HepG2 (cell line): ENCODE results near the gene MAOB. TPM values are rescaled to one million over a fixed set of nuclear protein-coding genes. Genes with fewer than 3 reads are reported as not detected.

ENCODE experiments used
- ATAC-seq: fragments of 200-7000 bp; cut with Tn5 transposase; 3 replicates; pipeline ENCODE4 v1.9.1; 2020; ENCODE audit warnings: mild to moderate bottlenecking, moderate library complexity
- BruUV-seq: library from RNA; stranded (reverse); fragments of 400-500 nt; replicated peaks from 2 replicates; lab custom pipeline; 2021; lab: Mats Ljungman, UMichigan
- CTCF ChIA-PET: fragments of 300-600 bp; formaldehyde crosslinking; extraction: SDS; loops from one replicate; lab custom pipeline; 2021; ENCODE audit warnings: low total read pairs, inconsistent platforms, low intra/inter-chr PET ratio; lab: Yijun Ruan, JAX
- POLR2A ChIA-PET: fragments of 350-600 bp; sonication (Branson Sonifier 250); formaldehyde crosslinking; loops from one replicate; lab custom pipeline; 2020; ENCODE audit warnings: antibody characterized with exemption, inconsistent platforms; lab: Yijun Ruan, JAX
- DNase-seq: peaks from one replicate; pipeline ENCODE4 v3.0.0-alpha.2; 2015; ENCODE audit warnings: low spot score
- FAIRE-seq: peaks from 3 replicates; lab custom pipeline; 2011; peaks lifted over from hg19 to GRCh38; lab: Jason Lieb, UNC
- H2AFZ ChIP-seq: one replicate; pipeline ENCODE4 v1.6.1; 2011; ENCODE audit warnings: low read length, inconsistent platforms
- H3K27ac ChIP-seq: fragments of 300-600 bp; 3 replicates; pipeline ENCODE4 v1.8.0; 2011; ENCODE audit warnings: mixed run types, mild to moderate bottlenecking, mixed read lengths, low read length, inconsistent platforms; ENCODE audit not compliant: insufficient read depth; ENCODE audit errors: extremely low read length
- H3K27me3 ChIP-seq, 2 experiments: fragments of 200-600 bp in 1 of 2; 2 replicates in 1 of 2; 3 replicates in 1 of 2; pipeline versions ENCODE4 v1.6.0 to v1.8.0; 2011; ENCODE audit warnings: low read length in 2 of 2, mild to moderate bottlenecking in 2 of 2, moderate library complexity in 2 of 2, inconsistent platforms in 1 of 2; ENCODE audit not compliant: insufficient read depth in 2 of 2, control insufficient read depth in 1 of 2
- H3K36me3 ChIP-seq, 2 experiments: fragments of 200-600 bp in 1 of 2; replicated peaks in 1 of 2; 2 replicates in 1 of 2; 3 replicates in 1 of 2; pipeline versions ENCODE4 v1.5.1 to v1.8.0; 2011; ENCODE audit warnings: low read length in 2 of 2, inconsistent platforms in 1 of 2; ENCODE audit not compliant: insufficient read depth in 2 of 2, control insufficient read depth in 1 of 2
- H3K4me1 ChIP-seq: 2 replicates; pipeline ENCODE4 v1.5.1; 2012; ENCODE audit warnings: low read length, inconsistent platforms; ENCODE audit not compliant: insufficient read depth
- H3K4me2 ChIP-seq: 2 replicates; pipeline ENCODE4 v1.6.0; 2011; ENCODE audit warnings: low read depth, low read length, inconsistent platforms
- H3K4me3 ChIP-seq, 3 experiments: fragments of 200-600 bp in 1 of 3; sonication (generic), shearing (Covaris generic) in 1 of 3; replicated peaks in 1 of 3; 2 replicates each; pipeline ENCODE4 v1.5.1; 2011 to 2016; ENCODE audit warnings: low read length in 3 of 3, inconsistent platforms in 2 of 3, low read depth in 2 of 3, mild to moderate bottlenecking in 2 of 3, control low read depth in 1 of 3, mixed read lengths in 1 of 3; ENCODE audit not compliant: insufficient read depth in 1 of 3
- H3K79me2 ChIP-seq: one replicate; pipeline ENCODE4 v1.6.1; 2011; ENCODE audit warnings: low read length, inconsistent platforms; ENCODE audit not compliant: insufficient read depth
- H3K9ac ChIP-seq: 2 replicates; pipeline ENCODE4 v1.6.0; 2011; ENCODE audit warnings: mild to moderate bottlenecking, low read depth, low read length, inconsistent platforms; ENCODE audit not compliant: insufficient read depth
- H3K9me3 ChIP-seq: 2 replicates; pipeline ENCODE4 v1.5.1; 2012; ENCODE audit warnings: mild to moderate bottlenecking, low read length
- H4K20me1 ChIP-seq: 2 replicates; pipeline ENCODE4 v1.6.0; 2011; ENCODE audit warnings: inconsistent platforms, mild to moderate bottlenecking, low read length, moderate library complexity; ENCODE audit not compliant: insufficient read depth
- CREB1 ChIP-seq, 2 experiments: fragments of 450-650 bp in 1 of 2; IDR thresholded peaks; 2 replicates each; pipeline ENCODE4 v1.6.1; 2016 to 2017; ENCODE audit warnings: control low read depth in 1 of 2, mild to moderate bottlenecking in 1 of 2, missing compliant biosample characterization in 1 of 2, missing genetic modification characterization in 1 of 2
- ERF ChIP-seq: IDR thresholded peaks from 2 replicates; pipeline ENCODE4 v1.6.1; 2018; ENCODE audit warnings: missing biosample characterization, missing genetic modification reagents
- GTF2F1 ChIP-seq: fragments of 150-350 bp; IDR thresholded peaks from 2 replicates; pipeline ENCODE4 v1.6.1; 2014; ENCODE audit warnings: low read length
- HMG20A ChIP-seq: IDR thresholded peaks from 2 replicates; pipeline ENCODE4 v1.6.1; 2016; ENCODE audit warnings: borderline replicate concordance
- SETDB1 ChIP-seq: sonication (generic); formaldehyde crosslinking; IDR thresholded peaks from 2 replicates; pipeline ENCODE4 v1.5.1; 2020; ENCODE audit warnings: missing genetic modification reagents, mild to moderate bottlenecking, borderline replicate concordance
- XBP1 ChIP-seq: sonication (generic); formaldehyde crosslinking; IDR thresholded peaks from 2 replicates; pipeline ENCODE4 v1.5.0; 2020; ENCODE audit warnings: missing genetic modification reagents
- YEATS2 ChIP-seq: sonication (generic); formaldehyde crosslinking; IDR thresholded peaks from 2 replicates; pipeline ENCODE4 v1.4.0; 2020; ENCODE audit warnings: missing genetic modification reagents, borderline replicate concordance
- ZNF720 ChIP-seq: sonication (generic); formaldehyde crosslinking; IDR thresholded peaks from 2 replicates; pipeline ENCODE4 v1.4.0; 2020; ENCODE audit warnings: missing genetic modification reagents
- WGBS: methylation state at CpG from one replicate; pipeline ENCODE4 v1.1.6; 2017; ENCODE audit warnings: low lambda C conversion rate; 5-methylcytosine and 5-hydroxymethylcytosine counted together
- in situ Hi-C: cut with HindIII; loops from 2 replicates; pipeline ENCODE4 v1.10.0; 2017; ENCODE audit warnings: low pct_unique_long_range_greater_than_20kb; ENCODE audit not compliant: extremely low pct_ligation_motif_present
- intact Hi-C: fragments of 100-400 bp; cut with micrococcal nuclease; formaldehyde crosslinking; loops from one replicate; pipeline ENCODE4 v1.10.0; 2022; ENCODE audit not compliant: unreplicated experiment
- polyA plus RNA-seq, 8 experiments: library from polyadenylated mRNA; depleted of rRNA in 3 of 8; stranded (reverse) in 7 of 8; unstranded in 1 of 8; fragments of >200 nt; fragmentation: Illumina TruSeq in 4 of 8; extraction: Trizol in 4 of 8; gene quantifications; 2 replicates each; pipeline versions ENCODE4 v1.2.1 to v1.2.3, GENCODE V29; 2011 to 2016; ENCODE audit warnings: low read depth in 4 of 8, missing spikeins in 1 of 8, mixed read lengths in 1 of 8; ENCODE audit not compliant: insufficient read depth in 1 of 8
- total RNA-seq, 5 experiments: library from RNA; depleted of rRNA; stranded (reverse); fragments of >200 nt; fragmentation: Illumina TruSeq; extraction: Trizol; gene quantifications; 2 replicates each; pipeline ENCODE4 v1.2.3, GENCODE V29; 2016; ENCODE audit warnings: low read depth in 1 of 5
- TF ChIP-seq, protein P1 (sequence below): sonication (generic); formaldehyde crosslinking; conservative IDR thresholded peaks from 2 replicates; pipeline ENCODE4 v1.4.0; 2020; ENCODE audit warnings: missing genetic modification reagents
- TF ChIP-seq, protein P2 (sequence below): IDR thresholded peaks from 2 replicates; pipeline ENCODE4 v1.6.1; 2016

Gene MAOB
- total and polyA plus RNA-seq, 2 of the 13 experiments (the other 11 are each of a cell fraction or from before 2014, with no cell fraction given), result 11.0 to 19.0 TPM

- POLR2A ChIA-PET, result no interaction called here
- intact Hi-C loops, result no loop called here
- 100% methylated on average over 1 of the region's 1 CpG for WGBS
Measured at GRCh38 chrX:43909141-43909540, 26.9 kb upstream of the MAOB start.

More at GRCh38 chrX:43909141-43909540, 26.9 kb upstream of the MAOB start:
- no peaks in the 10 kb centered on the region for H3K9me3 ChIP-seq
- no peaks in the 10 kb centered on the region for H3K4me1 ChIP-seq
- CTCF ChIA-PET, result no interaction called here
- no peak overlapping the region for H3K27ac ChIP-seq
- no TSS peak for BruUV-seq
- no peaks in the 10 kb centered on the region for H3K79me2 ChIP-seq
- DNase-seq, result no peak
- H3K36me3 ChIP-seq, result no peaks in the 10 kb centered on the region
- no peak overlapping the region for H3K4me2 ChIP-seq
- H2AFZ ChIP-seq, result no peak overlapping the region
- ATAC-seq, result no peak
- FAIRE-seq, result no peak
- no peak overlapping the region for H3K4me3 ChIP-seq
- no peak overlapping the region for H3K9ac ChIP-seq
- H4K20me1 ChIP-seq, result no peaks in the 10 kb centered on the region
- no peaks in the 10 kb centered on the region for H3K27me3 ChIP-seq
- TF ChIP-seq ERF (CRISPR knock-in tag) (no peak), SETDB1 (CRISPR knock-in tag) (no peak), YEATS2 (no peak), CREB1 (IDR thresholded peaks at IDR 0.05) (no peak), CREB1 (CRISPR knock-in tag; IDR thresholded peaks at IDR 0.05) (no peak), GTF2F1 (no peak), XBP1 (CRISPR knock-in tag) (no peak), HMG20A (CRISPR knock-in tag) (no peak), ZNF720 (no peak)
- TF ChIP-seq, protein P1, sequence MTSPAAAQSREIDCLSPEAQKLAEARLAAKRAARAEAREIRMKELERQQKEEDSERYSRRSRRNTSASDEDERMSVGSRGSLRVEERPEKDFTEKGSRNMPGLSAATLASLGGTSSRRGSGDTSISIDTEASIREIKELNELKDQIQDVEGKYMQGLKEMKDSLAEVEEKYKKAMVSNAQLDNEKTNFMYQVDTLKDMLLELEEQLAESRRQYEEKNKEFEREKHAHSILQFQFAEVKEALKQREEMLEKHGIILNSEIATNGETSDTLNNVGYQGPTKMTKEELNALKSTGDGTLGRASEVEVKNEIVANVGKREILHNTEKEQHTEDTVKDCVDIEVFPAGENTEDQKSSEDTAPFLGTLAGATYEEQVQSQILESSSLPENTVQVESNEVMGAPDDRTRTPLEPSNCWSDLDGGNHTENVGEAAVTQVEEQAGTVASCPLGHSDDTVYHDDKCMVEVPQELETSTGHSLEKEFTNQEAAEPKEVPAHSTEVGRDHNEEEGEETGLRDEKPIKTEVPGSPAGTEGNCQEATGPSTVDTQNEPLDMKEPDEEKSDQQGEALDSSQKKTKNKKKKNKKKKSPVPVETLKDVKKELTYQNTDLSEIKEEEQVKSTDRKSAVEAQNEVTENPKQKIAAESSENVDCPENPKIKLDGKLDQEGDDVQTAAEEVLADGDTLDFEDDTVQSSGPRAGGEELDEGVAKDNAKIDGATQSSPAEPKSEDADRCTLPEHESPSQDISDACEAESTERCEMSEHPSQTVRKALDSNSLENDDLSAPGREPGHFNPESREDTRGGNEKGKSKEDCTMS (CRISPR knock-in tag), result no peak
- TF ChIP-seq, protein P2, sequence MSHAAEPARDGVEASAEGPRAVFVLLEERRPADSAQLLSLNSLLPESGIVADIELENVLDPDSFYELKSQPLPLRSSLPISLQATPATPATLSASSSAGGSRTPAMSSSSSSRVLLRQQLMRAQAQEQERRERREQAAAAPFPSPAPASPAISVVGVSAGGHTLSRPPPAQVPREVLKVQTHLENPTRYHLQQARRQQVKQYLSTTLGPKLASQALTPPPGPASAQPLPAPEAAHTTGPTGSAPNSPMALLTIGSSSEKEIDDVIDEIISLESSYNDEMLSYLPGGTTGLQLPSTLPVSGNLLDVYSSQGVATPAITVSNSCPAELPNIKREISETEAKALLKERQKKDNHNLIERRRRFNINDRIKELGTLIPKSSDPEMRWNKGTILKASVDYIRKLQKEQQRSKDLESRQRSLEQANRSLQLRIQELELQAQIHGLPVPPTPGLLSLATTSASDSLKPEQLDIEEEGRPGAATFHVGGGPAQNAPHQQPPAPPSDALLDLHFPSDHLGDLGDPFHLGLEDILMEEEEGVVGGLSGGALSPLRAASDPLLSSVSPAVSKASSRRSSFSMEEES, result no peak
- in situ Hi-C loops, result no loop called here
